GM12872 (cell line): Measurements from ENCODE around the gene CRYBG1.
A peak's percentile ranks its signal among the peaks of the same experiment; 100 is the strongest.

ENCODE experiments used
- TF ChIP-seq, protein P1 (sequence below): IDR thresholded peaks from 3 replicates; pipeline ENCODE4 v1.5.1; 2011; ENCODE audit warnings: low read depth, mild to moderate bottlenecking, low read length, moderate library complexity; ENCODE audit not compliant: insufficient read depth

The CRYBG1 gene

DNA sequence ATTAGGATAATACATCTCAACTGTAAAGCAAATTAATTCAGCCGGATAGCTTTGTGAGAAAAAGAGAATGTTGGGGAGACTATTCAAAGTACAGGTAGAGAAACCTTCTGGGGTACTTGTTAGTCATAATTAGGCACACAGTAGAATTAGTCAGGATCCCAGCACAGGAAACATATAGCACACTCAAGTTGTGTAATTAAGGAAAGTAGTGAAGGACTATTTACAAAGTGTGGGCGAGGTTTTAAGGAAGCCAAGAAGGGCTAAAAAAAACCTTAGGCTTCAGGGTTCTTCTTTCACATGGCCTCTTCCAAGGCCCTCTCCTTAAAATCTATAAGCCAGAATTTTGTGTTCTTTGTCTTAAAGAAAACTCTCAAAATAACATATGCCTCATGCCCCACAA, 142.0 kb downstream of the CRYBG1 start:
- TF ChIP-seq, protein P1, sequence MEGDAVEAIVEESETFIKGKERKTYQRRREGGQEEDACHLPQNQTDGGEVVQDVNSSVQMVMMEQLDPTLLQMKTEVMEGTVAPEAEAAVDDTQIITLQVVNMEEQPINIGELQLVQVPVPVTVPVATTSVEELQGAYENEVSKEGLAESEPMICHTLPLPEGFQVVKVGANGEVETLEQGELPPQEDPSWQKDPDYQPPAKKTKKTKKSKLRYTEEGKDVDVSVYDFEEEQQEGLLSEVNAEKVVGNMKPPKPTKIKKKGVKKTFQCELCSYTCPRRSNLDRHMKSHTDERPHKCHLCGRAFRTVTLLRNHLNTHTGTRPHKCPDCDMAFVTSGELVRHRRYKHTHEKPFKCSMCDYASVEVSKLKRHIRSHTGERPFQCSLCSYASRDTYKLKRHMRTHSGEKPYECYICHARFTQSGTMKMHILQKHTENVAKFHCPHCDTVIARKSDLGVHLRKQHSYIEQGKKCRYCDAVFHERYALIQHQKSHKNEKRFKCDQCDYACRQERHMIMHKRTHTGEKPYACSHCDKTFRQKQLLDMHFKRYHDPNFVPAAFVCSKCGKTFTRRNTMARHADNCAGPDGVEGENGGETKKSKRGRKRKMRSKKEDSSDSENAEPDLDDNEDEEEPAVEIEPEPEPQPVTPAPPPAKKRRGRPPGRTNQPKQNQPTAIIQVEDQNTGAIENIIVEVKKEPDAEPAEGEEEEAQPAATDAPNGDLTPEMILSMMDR: no peak

DNA sequence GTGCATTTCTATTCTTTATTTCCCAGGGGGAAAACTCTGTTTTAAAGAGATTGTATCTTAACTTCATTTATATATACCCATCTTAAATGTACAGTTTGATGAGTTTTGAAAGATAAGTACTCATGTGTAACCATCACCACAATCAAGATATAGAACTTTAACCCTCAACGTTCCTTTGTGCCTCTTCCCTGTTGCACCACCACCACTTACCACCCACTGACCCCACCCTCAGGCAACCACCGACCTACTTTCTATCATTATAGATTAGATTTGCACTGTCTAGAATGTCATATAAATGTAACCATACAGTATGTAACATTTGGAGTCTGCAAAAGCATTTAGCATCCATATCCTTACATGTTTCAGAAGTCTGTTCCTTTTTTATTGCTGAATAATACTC, 147.8 kb downstream of the CRYBG1 start:
- TF ChIP-seq, protein P1: no peak

DNA sequence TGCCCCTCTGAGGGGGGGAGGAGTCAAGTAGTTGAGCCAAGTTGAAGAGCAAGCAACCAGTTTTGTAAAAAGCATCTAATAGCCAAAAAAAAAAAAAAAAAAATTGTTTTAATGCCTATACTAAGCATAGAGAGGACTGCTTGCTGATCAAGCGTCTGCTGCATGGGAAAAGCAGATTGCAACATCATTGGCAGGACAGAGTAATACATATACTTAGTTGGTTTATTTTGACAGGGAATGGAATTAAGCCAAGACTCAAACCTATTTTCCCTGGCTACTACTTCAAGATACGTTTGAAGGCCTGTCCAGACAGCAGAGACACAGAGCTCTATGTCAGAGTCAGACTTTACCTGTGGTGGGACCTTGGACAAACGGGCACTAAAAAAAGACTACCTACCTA, 148.3 kb downstream of the CRYBG1 start:
- TF ChIP-seq, protein P1: no peak

DNA sequence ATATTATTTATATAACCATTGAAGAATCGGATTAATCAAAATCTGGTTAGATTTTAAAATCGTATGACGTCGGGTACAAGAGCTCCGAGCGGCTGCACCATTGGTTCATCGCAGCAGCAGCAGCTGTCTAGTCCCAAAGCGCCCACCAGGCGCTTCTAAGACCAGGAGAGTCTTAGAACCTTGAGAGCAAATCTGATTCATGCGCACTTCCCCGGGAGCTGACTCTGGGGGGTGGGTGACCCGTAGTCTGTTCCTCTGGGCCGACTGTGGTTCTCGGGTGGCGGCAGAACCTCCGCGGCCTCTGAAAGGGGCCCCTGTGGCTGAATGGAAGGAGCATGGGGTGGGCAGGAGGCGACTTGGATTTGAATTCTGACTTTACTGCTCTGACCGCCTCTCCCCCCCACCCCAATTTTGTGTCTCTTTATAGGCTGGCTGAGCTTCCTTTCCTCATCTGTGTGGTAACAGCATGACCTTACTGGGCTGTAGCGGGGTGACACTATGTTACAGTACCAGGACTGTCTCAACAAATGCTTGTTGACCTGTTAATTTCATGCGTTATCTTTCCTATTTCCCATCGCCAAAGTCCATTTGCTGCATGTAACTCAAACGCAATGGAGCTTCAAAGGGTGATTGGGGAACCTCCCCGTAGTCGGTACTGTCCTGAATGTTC, 149.0 kb downstream of the CRYBG1 start:
- TF ChIP-seq, protein P1: peak; percentile 38; the same call in 1 of the 3 replicates

DNA sequence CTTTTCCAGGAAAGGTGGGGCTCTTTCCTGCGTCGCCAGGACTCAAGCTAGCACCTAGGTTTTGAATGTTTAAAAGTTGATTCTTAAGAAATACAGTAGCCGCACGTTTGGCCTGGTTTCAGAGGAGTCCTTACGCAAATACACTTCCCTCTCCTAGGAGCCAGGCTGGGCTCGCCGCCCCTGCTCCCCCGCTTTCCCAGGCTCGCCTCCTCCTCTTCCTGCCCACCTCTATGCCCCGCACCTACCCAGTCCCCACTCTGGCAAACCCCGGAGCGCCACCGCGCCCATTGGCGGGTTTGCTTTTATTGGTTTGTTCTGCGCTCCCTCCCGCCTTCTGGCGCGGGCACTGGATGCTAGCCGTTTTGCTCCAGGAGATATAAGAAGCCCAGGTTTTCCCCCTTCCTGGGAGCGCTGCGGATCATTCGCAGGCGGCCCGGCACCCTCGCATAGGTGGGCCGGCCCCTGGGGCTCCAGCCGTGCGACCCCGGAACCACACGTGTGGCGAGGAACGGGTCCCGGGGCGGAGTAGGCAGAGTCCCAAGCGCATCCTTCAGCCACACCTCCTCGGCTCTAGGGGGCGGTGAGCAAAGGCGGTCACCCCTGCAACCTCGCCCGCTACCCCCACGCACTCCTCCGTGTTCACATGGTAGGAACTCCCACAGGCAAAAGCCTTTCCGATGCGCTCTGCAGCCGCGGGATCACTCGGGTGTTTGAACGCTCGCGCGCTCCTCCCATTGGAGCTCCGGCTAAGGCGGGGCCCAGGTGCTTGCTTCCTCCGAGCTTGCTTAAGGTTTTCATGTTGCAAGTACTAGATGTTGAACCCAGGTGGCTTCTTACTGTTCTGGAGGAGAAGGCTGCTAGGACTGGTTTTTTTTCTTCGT, 149.8 kb downstream of the CRYBG1 start:
- TF ChIP-seq, protein P1: peak; percentile 44; the same call in 2 of the 3 replicates

DNA sequence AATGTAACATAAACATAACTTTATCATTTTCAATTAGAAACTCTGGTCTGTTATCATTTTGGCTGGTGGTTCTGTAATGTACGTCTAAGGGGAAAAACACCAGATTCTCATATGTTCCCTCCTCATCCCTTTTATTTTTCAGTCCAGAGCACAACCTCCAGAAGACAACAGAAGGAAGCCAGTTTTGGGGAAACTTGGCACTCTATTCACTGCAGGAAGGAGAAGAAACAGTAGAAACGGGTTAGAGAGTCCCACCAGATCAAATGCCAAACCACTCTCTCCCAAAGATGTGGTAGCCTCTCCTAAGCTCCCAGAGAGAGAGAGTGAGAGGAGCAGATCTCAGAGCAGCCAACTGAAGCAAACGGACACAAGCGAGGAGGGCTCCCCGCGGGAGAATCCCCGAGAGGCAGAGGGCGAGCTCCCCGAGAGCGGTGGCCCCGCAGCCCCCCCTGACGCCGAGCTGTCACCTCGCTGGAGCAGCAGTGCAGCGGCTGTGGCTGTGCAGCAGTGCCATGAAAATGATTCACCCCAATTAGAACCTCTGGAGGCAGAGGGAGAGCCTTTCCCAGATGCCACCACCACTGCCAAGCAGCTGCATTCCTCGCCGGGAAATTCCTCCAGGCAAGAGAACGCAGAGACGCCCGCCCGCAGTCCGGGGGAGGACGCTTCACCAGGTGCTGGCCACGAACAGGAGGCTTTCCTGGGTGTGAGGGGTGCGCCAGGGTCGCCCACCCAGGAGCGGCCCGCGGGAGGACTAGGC, 151.0 kb downstream of the CRYBG1 start:
- TF ChIP-seq, protein P1: 0 out of 3 replicates have a peak, but pooled peaks have one; percentile 1
